NCI-H2081 (cell line): Measurements from ENCODE around the gene PTCRA.

Experiments used
- DNase-seq, 2 experiments: peaks; one replicate each; lab custom pipeline; 2025; lab: John Stamatoyannopoulos, UW

The PTCRA gene

DNA sequence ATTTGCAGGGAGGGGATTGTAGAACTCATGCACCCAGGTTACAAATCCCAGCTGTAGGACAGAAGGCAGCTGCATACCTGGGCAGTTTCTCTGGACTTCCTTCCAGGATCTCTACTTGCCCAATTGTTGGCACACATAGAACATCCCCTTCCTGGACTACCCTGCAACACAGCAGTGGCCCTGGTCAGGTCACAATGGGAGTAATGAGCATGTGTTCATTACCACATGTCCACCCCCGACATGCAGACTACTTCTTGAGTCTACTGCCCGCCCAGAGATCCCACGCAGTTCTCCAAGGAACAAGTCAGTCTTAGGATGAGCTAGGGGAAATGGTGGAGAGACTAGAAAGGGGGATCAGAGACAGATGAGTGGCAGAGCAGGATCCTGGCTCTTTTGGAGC lies 58.1 kb downstream of the PTCRA start:
- no peak for DNase-seq

DNA sequence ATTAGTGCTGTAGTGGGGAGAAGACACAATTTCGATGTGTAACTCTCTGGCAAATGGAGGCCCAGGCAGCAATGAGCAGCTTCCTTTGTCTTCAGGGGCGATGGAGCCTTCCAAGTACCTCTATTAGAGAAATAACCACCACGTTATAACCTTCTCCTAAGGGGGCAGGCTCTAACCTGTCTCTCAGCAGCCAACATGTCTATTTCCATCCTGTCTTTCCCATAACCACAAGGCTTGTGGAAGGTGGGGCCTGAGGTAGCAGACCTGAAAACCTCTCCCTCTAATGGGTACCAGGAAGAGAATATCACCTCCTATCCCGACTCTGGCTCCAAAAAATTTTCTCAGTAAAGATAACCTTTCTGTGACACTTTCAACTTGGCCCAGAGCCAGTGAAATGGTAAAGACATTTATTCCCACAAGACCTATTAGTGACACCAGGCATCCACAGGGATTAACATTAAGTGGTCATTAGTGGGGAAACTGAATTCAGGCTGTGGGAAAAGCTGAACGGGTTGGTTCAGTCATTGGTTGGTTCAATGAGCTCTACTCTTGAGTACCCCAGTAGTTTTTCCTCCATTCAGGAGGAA lies 59.2 kb downstream of the PTCRA start:
- no peak for DNase-seq
